Stimulated activated CD8-positive, alpha-beta memory T cell treated with anti-CD3 and anti-CD28 coated beads, Interleukin-7, amount 100 ng/mL, for 4 hours (primary cell): ENCODE measurements around the gene PPIL6.

Source experiments
- DNase-seq, 2 donors: peaks; one replicate each; pipeline ENCODE4 v3.0.0-alpha.2; 2020; ENCODE audit warnings: low read depth in 2 of 2

The PPIL6 gene

DNA sequence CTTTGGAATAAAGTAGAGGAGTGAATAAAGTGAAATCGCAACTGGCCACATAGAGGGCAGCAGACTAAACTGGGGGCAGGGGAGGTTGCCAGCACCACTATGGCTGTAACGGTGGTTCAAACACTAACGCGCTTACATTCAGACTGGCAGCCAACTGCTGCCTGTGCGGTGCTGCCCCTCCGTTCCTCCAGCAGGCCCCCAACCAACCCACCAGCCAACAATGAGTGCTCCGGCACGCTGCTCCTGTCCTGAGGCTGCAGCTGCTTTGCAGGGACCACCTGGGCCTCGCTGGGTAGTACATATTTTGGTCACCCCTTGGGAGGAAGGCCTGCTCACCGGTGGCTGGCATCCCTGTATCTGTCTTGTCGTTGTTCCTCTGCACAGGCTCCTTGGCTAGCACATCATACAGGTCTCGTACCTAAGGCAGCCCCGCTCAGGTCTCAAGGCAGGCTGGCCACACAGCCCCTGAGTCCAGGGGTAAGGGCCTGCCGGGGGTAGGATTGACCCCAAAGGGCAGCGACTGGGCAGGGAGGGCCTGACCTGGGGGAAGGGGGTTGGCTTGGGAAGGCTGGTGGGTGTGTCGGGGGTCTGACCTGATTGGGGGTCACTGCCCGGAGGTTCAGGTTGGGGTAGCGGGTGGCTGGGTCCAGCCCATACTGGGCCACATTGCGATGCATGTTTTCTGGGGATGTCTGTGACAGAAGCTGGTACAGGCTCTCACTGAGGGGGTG, 8.8 kb upstream of the PPIL6 start:
- DNase-seq: no peak

GRCh38 chr6:109448615-109449014, 8.2 kb upstream of the PPIL6 start:
- DNase-seq: no peak

DNA sequence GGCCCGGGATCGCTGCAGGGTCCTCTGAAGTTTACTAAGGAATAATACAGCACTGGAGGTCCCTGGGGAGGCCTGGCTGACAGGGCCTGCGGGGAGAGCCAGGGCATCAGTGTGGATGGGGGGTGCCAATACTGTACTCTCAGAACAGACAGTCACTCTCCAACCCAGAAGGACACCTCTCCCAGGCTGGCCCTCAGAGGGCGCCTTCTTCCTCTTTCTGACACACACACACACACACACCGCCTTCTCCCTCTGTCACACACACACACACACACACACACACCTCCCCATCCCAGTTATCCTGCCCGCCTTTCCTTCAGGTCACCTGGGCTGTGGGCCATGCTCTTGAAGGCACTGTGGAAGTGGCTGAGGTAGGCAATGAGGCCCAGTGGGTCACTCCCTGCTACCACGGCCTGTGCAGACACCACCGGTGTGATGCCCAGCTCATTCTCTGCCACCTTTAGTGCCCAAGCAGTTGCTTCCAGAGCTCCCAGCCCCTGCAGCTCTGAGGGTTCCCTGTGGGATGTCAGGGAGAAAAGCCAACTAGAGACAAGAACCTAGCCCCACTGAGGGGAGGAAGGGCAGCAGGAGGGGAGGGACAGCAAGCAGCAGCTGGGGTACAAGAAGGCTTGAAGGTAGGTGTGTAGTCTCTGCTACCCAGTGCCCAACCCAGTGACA, 7.6 kb upstream of the PPIL6 start:
- DNase-seq: no peak

- no peak for DNase-seq
These were observed 6.7 kb upstream of the PPIL6 start for GRCh38 chr6:109447087-109447486.

DNA sequence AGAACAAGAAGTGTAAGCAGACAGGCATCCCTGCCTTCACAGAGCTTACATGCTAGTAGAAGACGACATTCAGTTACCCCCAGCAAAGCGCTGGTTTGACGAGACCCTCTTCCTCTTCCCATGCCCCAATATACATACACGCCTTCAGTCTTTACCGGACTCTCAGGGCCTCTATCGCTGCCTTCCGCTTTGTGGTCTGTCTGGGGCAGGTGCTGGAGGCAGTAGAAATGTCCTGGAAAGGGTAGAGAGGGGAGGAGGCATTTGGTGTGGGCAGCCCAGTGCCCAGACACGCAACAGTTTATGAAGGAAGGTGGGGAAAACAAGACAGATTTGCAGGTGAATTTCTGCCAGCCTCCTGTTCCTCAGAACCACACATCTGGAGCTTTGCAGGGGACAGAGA, 6.1 kb upstream of the PPIL6 start:
- no peak for DNase-seq

GRCh38 chr6:109446072-109446471, 5.6 kb upstream of the PPIL6 start:
- DNase-seq: no peak

GRCh38 chr6:109445382-109445781, 5.0 kb upstream of the PPIL6 start:
- DNase-seq: no peak

- DNase-seq: no peak
These were observed 3.1 kb upstream of the PPIL6 start for GRCh38 chr6:109443425-109443950.

DNA sequence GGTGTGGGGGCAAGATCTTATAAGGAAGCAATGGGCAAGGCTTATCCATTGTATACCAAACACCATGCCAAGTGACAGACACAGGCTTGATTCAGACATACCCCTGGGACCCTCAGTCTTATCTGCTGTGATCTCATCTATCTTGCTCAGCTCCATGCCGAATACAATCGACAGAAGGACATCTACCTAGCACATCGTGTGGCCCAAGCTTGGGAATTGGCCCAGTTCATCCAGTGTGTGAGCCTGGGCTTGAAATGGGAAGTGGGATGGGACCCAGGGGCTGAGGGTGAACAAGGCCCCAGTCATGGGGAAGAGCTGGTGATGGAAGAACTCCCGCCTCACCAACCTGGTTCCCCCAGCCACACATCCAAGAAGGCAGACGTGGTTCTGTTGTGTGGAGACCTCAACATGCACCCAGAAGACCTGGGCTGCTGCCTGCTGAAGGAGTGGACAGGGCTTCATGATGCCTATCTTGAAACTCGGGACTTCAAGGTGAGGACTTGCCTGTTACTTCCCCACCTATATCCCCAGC, 2.0 kb upstream of the PPIL6 start:
- no peak for DNase-seq

GRCh38 chr6:109441069-109441816, 815 bp upstream of the PPIL6 start:
- peak in 1 of 2 donors; percentile 37 for DNase-seq

- DNase-seq: no peak
These were observed 4.4 kb downstream of the PPIL6 start for GRCh38 chr6:109436041-109436440.

- no peak for DNase-seq
These were observed 6.0 kb downstream of the PPIL6 start for GRCh38 chr6:109434456-109434855.

DNA sequence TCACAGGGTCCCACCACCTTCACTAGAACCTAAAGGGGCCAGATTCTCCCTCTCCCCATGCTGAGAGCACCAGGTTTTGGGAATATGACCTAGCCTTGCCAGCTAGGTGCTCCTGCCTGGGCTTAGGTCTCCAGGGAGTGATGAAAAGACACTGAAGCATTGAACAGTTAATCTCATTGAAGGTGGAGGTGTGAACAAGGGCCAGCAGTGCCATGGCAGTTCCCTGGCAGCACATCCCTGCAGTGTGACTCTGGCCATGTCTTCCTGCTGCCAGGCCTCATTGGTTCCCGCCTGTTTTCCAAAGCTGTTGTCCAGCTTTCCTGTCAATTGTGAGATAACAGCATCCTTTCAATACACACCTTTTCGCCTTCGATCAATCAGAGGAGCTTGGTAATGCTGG, 10.9 kb downstream of the PPIL6 start:
- no peak for DNase-seq

GRCh38 chr6:109428889-109429477, 11.4 kb downstream of the PPIL6 start:
- no peak for DNase-seq

DNA sequence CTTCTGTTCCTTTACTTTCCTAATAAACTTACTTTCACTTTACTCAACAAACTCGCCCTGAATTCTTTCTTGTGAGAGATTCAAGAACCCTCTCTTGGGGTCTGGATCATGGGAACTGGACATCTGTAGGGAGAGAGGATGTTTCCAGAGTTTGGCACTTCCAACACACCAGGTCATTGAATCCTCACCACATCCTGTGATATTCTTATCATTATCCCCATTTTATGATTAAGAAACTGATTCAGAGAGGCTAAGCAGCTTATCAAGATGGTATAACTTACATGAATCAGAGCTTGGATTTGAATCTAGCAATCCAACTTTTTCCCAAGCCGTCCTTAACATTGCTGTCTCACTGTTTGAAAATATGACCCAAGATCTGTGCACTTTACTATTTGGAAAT, 15.5 kb downstream of the PPIL6 start:
- no peak for DNase-seq

- no peak for DNase-seq
These were observed 19.2 kb downstream of the PPIL6 start for GRCh38 chr6:109421184-109421583.

GRCh38 chr6:109420751-109421150, 19.7 kb downstream of the PPIL6 start:
- DNase-seq: no peak

- DNase-seq: no peak
These were observed 22.8 kb downstream of the PPIL6 start for GRCh38 chr6:109417646-109418045.

- no peak for DNase-seq
These were observed 29.4 kb downstream of the PPIL6 start for GRCh38 chr6:109411034-109411433.

DNA sequence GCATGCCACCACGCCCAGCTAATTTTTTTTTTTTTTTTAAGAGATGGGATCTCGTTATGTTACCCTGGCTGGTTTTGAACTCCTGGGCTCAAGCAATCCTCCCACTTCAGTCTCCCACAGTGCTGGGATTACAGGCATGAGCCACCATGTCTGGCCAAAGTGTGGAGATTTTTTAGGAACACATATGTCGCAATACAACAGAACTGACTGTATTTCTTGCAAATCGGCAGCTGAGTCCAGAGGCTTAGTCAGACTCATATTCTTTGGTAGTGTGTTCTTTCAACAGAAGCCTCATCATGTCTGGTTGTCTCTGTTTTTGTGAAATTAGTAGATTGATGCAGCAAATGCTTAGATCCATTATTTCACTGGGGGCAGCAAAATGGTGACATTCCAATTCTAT, 34.2 kb downstream of the PPIL6 start:
- DNase-seq: no peak

DNA sequence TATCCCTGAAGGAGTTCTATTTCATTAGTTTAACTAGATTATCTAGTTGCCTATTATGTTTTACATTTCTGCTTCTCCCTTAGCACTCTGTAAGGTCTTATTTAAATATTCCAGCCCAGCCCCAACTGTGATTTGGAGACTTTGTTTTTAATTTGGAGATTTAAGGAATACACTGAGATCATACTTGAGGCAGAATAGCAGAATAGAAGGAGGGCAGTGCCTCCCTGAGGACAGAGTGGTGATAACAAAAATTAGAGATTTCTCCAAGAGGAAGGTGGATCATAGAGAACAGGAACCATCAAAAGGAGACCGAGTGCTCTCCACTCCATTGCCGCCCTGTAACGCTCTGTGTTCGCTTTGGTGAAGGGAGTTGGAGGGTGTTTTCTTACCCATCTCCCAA, 43.4 kb downstream of the PPIL6 start:
- DNase-seq: no peak
